KOPT-K1 (cell line): ENCODE results near the gene PLXNB1.

ENCODE experiments used
- H3K27ac ChIP-seq: fragments of 200-600 bp; sonication (generic); 2 replicates; pipeline ENCODE4 v1.5.1; 2016; ENCODE audit warnings: antibody characterized with exemption, mild to moderate bottlenecking, low read depth, low read length; ENCODE audit not compliant: poor library complexity, severe bottlenecking
- H3K36me3 ChIP-seq: fragments of 200-600 bp; sonication (generic); 2 replicates; pipeline ENCODE4 v1.5.1; 2017; ENCODE audit warnings: antibody characterized with exemption, mild to moderate bottlenecking, low read length, moderate library complexity; ENCODE audit not compliant: insufficient read depth
- H3K9me3 ChIP-seq: fragments of 200-600 bp; sonication (generic); 2 replicates; pipeline ENCODE4 v1.5.1; 2017; ENCODE audit warnings: antibody characterized with exemption, low read length, mild to moderate bottlenecking; ENCODE audit not compliant: insufficient read depth, poor library complexity, severe bottlenecking

Gene PLXNB1

DNA sequence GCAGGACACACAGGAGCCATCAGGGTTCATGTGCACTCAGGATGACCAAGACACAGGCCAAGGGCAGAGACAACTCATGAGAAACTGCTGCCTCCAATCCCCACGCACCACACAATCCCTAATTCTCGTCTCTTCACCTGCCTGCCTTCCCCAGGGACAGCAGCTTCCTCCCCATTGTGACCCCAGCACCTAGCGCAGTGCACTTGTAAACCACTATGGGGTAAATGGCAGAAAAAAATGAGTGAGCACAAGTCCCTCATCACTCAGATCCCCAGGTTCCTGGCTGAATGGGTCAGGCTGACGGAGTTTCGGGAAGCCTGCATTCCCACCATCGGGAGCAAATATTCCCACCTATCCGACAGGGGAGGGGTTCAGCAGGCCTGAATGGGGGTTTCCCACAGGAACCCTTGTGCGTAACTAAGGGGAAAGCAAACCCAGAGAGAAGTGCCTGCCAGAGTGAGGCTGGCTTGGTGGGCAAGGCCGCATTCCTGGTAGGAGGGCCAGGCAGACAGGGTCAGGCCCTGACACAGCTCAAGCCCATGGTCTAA, 18.8 kb downstream of the PLXNB1 start:
- Histone ChIP-seq H3K27ac (no peak overlapping the region), H3K9me3 (no peaks in the 10 kb centered on the region), H3K36me3 (no peaks in the 10 kb centered on the region)

DNA sequence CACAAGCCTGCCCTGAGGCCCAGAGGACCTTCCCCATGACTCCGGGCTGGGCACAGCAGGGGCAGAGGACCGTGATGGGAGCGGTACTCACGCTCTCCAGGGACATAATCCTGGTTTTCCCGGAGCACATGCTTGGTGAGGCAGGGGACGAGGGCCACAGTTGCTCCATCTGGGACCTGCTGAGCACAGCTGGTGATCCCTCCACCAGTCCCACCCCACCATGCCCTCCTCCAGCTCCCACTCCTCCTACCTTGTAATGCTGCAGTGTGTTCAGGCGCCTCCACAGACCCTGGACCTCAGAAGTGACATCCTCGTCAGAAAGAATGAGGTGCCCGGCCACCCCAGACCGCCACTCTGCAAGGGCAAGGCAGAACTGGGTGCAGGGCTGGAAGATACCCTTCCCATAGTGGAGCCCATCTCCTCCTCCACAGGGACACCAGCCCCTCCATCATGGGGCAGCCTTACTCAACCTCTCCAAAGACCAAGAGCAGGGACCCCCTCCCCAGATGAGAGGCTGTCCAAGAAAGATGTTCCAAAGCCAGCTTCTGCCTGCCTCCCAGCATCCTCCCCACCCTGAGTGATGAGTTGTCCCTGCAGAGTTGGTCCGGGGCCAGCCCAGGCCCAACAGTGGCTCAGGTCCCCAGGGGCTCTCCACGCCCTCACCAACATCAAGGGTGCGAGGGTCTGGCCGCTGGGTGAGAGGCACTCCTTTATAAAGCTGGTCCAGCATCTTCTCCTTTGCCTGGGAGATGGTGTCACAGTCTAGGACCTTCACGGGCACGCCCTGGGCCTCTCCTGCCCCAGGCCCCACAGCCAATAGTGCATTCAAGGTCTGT, 19.5 kb downstream of the PLXNB1 start:
- no peaks in the 10 kb centered on the region for H3K36me3 ChIP-seq
- no peak overlapping the region for H3K27ac ChIP-seq
- no peaks in the 10 kb centered on the region for H3K9me3 ChIP-seq

DNA sequence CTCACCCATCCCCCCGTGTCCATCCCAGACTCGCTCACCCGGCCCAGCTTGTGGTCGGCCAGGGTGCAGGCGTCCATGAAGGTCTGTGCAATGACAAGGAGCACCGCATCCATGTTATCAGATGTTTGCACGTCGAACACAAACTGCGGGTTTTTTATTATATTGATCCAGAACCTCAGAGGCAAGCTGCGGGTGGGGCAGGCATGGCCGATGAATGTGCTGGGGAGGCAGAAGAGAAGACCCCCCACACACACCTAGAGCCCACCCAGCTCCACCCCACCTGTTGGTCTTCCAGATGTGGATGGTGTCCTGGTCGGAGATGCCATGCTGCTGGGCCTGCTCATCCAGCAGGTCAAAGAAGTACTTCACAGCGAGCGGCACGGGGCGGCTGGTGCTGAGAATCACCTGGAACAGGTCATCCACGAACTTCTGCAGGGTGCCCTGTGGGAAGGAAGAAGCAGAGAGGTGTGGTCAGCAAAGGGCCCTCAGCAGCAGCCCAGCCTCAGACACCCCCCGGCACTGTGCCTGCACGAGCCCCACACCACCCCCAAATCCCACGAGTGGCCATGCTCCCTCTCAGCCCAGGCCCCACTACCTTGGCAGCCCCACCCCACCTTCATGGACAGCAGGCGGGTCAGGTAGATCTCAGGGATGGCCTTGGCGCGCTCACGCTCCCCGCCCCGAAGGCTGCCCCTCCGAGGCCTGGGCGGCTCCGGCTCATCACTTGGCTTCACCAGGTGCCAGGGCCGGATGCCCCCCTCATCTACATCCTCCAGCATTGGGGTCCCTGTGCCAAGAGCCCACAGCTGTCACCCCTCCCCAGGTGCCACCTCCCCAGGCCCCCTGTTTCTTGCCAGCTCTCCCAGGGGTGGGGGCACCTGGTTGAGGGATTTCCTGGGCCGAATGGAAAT, 20.3 kb downstream of the PLXNB1 start:
- Histone ChIP-seq H3K36me3 (no peaks in the 10 kb centered on the region), H3K9me3 (no peaks in the 10 kb centered on the region), H3K27ac (no peak overlapping the region)

DNA sequence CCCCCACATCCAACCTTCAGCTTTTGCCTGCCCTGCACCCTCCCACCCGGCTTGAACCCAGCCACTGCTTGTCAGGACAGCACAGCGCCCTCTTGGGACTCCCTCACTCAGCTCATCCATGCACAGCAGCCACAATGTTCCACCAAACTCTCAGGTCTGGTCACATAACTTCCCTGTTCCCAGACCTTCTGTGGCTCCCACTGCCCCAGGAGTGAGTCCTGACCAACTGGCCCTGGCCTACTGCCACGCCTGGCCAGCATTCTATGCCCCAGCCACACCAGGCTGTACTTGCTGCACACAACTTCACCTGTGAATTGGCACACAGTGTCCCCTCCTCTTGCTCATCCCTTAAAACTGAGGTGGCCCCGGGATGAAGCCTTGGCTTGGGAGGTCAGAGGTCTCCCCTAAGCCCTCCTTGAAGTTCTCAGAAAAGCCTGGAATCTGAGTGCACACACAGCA, 21.0 kb downstream of the PLXNB1 start:
- no peaks in the 10 kb centered on the region for H3K36me3 ChIP-seq
- no peaks in the 10 kb centered on the region for H3K9me3 ChIP-seq
- no peak overlapping the region for H3K27ac ChIP-seq

DNA sequence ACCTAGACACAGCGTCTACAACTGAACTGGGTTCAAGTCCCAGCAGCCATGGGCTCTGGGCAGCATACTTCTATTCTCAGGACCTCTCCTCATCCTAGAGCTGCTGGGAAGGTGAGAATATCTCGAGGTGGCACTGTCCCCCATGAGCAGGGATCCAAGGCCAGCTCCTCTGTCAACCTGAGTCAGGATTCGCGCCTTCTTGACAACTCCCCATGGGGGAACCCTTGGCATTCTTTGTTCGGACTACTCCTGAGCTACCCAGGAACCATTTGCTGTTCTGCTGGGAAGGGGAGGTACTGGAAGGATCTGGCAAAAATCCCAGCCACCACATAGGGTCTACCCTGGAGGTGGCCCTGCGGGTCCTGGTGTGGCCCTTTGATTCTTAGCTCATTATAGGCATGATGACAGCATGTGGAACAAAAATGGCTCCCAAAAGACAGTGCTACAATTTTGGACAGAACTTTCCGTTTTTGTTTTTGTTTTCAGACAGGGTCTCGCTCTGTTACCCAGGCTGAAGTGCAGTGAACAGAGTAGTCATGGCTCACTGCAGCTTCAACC, 22.3 kb downstream of the PLXNB1 start:
- H3K27ac ChIP-seq, result no peak overlapping the region
- H3K36me3 ChIP-seq, result no peaks in the 10 kb centered on the region
- H3K9me3 ChIP-seq, result no peaks in the 10 kb centered on the region

DNA sequence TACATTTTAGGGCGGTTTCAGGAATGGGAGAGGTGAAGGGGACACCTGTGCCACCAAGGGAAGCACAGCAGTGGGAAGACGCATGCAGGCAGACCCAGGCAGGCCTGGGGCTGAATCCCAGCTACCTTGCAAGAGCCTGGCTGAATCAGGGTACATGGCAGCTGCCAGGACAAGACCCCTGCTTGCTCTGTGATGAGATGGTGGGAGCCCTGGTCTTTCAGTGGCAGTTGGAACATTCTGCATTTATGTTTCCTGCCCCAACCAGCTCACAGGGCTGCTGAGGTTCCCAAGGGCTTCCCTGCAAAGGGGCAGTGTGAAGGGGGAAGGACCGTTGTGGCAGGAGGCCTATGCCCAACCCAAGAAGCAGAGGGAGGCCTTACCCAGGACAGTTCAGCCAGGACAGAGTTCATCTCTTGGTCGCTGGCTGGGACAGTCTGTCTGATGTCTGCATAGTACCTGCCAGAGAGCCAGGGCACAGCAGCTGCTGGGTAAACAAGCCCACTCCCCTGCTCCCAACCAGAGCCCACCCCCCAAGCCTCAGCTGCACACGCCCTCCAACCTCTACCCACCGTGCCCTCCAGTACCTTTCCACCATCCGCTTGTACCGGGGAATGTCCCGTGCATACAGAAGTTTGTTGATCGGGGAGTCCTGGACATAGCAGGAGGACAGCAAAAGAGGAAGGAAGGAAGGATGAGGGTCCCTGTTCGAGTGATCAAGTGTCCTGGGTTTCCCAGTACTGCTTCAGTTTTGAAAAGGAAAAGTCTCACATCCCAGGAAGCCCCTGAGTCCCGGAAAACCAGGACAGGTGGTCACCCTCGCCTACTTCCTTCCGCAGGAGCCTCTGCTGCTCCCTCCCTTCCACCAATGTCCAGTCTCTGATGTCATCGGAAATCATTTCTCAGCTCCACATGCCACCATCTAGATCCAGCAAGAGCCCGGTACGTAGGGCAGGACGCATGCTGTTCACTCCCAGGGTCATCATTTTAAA, 23.1 kb downstream of the PLXNB1 start:
- H3K27ac ChIP-seq, result no peak overlapping the region
- no peaks in the 10 kb centered on the region for H3K9me3 ChIP-seq
- H3K36me3 ChIP-seq, result no peaks in the 10 kb centered on the region

DNA sequence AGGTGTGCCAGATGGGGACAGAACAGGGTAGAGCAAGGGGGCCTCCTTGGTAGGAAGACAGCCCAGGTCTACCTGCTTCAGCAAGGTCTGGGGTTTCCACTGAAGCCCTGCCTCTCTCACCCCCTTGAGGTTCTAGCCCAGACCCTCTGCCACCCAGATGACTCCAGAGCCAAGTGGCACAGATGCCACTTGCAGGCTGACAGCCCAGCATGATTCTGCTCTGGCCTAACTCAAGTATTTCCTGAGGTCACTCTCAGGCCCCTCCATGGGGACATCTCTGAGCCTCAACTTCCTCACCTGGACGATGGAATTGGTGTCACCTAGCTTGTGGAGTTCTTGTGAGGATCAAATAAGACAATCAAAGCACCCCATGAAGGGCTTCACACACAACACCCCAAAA, 23.9 kb downstream of the PLXNB1 start:
- Histone ChIP-seq H3K36me3 (no peaks in the 10 kb centered on the region), H3K9me3 (no peaks in the 10 kb centered on the region), H3K27ac (no peak overlapping the region)

DNA sequence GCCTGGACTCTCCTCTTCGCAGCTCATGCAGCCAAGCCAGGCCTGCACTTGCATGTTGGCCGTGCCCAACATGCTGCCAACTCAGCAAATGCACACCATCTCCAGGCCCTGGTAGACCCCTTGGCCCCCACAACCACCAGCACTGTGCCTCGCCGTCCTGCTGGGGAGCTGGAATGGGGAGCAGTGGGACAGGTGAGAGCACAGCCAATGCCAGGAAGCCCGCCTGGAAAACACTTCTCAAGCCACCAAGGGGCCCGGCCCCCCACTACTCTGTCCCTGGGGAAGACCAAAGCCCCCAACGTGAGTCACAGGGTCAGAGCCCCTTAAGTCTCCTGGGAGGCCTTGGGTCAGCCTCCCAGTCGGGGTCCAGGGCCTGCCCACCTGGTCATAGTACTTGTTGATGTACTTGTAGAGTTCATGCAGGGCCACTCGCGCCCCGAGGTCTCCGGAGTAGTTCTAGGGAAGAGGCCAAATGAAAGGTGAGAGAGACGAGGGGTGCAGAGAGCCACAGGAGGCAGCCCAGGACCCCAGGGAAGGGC, 24.5 kb downstream of the PLXNB1 start:
- no peaks in the 10 kb centered on the region for H3K9me3 ChIP-seq
- H3K27ac ChIP-seq, result no peak overlapping the region
- no peaks in the 10 kb centered on the region for H3K36me3 ChIP-seq

DNA sequence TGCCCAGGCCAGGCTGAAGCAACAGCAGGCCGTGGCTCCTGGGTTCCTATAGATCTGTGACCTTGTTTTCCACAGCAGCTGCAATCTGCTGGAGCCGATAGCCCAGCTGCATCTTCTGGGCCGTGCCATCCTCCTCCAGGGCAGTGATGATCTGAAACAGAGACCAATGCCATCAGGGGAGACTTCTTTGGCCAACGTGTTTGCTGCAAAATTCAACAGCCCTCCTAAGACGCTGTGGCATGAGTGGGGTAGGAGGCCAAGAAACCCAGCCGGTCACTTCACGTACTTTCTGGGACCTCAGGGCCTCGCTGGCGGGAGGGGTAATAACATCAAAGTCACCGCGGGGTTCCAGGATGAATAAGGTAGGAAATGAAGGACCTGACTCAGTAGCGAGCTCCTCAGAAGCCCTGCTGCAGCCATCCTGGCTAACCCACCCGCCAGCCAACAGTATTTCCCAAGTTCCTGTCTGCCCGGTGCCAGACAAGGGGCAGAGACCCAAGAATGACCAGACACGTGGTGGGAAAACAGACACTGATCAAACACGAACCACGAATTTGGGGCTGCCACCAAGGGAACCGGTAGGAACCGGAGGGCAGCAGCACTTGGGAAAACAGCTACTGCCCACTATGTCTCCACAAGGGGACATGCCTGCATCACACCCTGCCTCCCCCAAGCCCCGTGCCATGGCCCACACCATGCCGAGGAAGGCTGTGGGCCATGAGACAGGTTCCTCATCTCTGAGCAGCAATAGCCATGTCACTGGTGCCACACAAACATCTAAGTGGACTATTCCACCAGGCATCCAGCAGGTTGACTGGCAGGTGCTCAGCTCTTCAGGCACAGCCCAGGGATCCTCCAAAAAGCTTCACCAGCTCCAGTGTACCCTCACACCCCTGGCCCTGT, 25.2 kb downstream of the PLXNB1 start:
- no peak overlapping the region for H3K27ac ChIP-seq
- no peaks in the 10 kb centered on the region for H3K36me3 ChIP-seq
- no peaks in the 10 kb centered on the region for H3K9me3 ChIP-seq

DNA sequence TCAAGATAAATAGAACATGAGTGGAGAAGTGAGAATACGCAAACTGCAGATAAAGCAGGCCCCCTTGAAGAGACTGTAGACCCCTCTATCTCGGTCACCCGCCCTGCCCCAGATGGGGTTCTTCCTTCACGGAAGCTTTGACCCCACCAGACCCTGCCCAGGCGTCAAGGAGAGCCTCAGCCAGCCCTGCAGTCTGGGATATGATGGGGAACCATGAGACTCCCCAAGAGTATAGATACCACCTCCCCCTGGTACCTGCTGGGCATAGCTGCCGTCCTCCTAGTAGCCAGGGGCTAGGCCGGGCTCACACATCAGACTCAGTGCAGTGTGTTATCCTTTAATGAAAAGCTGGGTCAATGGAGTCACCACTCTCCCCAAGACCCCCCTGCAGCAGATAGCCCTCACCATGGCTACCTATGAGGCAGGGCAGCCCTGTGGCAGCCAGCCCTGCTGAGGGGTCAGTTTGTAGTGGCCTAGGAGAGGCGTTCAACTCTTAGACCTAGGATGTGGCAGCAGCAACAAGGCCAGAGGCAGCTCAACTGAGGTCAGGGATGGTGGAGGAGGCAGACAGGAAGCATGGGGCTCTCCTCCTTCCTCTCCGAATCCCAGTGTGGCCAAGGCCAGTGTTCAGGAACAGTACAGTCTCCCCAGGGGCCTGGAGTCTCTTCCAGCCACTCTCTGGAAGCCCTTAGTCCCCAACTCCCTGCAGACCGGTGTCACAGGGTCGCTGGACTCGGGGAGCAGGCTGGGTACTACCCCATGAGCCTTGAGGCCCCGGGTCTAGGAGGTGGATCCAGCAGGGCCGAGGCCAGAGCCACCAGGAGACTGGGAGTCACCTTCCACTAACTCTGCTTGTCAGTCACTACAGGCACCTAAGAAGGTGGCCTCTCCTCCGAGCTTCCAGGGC, 26.1 kb downstream of the PLXNB1 start:
- Histone ChIP-seq H3K27ac (no peak overlapping the region), H3K36me3 (no peaks in the 10 kb centered on the region), H3K9me3 (no peaks in the 10 kb centered on the region)

DNA sequence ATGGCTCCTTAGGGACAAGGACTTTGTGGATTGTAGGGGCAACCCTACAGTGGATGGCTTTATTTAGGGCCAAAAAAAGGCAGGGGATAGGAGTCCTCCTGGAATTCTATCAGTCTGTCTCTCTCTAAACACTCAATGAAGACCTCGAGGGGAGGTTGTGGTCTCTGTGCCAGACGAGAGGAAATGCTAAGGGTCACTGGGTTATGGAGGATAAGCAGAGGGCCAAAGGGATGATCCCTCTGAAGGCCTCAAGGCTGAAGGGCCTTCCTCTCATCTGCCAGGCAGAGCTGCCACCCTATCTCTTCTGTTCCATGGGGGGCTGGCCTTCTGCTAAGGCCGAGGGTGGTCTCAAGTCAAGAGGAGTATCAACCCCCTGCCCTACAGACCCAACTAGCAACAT, 27.0 kb downstream of the PLXNB1 start:
- Histone ChIP-seq H3K9me3 (no peaks in the 10 kb centered on the region), H3K36me3 (no peaks in the 10 kb centered on the region), H3K27ac (no peak overlapping the region)

DNA sequence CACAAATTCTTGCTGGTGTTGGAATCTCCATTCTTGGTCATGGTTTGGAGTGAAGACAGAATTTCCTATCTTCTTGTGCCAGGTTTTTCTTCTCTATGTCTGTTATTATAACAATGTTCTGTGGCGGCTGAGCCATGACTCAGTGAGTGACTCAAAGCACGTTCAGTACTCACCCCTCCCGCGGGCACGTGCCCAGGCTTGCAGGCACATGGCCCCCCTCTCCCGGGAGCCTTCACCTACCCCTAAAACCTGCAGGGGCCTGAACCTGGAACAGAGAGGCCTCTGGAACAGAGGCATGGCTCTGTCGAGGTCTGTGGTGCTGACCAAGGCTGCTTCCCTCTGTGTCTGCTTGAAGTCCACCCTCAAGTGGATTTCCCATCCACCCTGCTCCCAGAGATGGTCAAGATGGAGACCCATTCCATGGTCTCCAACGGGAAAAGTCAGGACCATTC, 27.6 kb downstream of the PLXNB1 start:
- Histone ChIP-seq H3K36me3 (no peaks in the 10 kb centered on the region), H3K27ac (no peak overlapping the region), H3K9me3 (no peaks in the 10 kb centered on the region)
